Measurements from ENCODE around the gene MASP1.

The MASP1 gene

DNA sequence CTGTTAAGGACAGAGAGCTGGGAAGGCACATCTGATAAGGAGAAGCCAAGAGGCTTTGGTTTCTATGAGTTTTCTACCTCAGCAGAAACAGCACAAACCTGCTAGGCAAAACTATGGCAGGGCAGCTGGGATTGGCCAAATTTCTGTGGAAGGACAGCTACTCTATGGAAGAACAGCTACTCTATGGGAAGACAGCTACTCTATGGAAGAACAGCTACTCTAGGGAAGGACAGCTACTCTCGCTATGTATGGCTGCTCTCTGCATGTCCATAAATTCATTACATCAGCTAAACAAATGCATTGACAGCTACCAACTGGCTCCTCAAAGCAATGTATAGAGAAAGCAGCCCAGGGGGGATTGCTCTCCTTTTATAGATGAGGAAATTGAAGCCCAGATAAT is 24.8 kb downstream of the MASP1 start:
- no peaks in the 10 kb centered on the region for H3K27me3 ChIP-seq (ENCODE audit: control insufficient read depth in 1 of 2, insufficient read depth in 2 of 2, low read length in 2 of 2)
- peaks cover 0 to 9% of the 10 kb centered on the region in 2 donors for H3K9me3 ChIP-seq (ENCODE audit: control insufficient read depth in 1 of 2, low read length in 2 of 2)

GRCh38 chr3:187265461-187265955 is 26.0 kb downstream of the MASP1 start:
- no peak overlapping the region for H3K27ac ChIP-seq (ENCODE audit: low read depth, low read length)
- peaks cover 0 to 9% of the 10 kb centered on the region in 2 donors for H3K9me3 ChIP-seq (ENCODE audit: control insufficient read depth in 1 of 2, low read length in 2 of 2)
- H3K27me3 ChIP-seq (ENCODE audit: control insufficient read depth in 1 of 2, insufficient read depth in 2 of 2, low read length in 2 of 2) = no peaks in the 10 kb centered on the region
- no peak overlapping the region for H3K4me3 ChIP-seq (ENCODE audit: low read depth in 1 of 2, low read length in 2 of 2)
- no peaks in the 10 kb centered on the region for H3K4me1 ChIP-seq (ENCODE audit: control insufficient read depth in 1 of 2, insufficient read depth in 2 of 2, low read length in 2 of 2)
- no peaks in the 10 kb centered on the region for H3K36me3 ChIP-seq (ENCODE audit: control insufficient read depth in 1 of 2, insufficient read depth in 2 of 2, low read length in 2 of 2)
- H3K9ac ChIP-seq (ENCODE audit: low read depth in 1 of 2, low read length in 2 of 2) = no peak overlapping the region

More for the DNA sequence above, 24.8 kb downstream of the MASP1 start:
- Histone ChIP-seq H3K4me1 (ENCODE audit: control insufficient read depth in 1 of 2, insufficient read depth in 2 of 2, low read length in 2 of 2) (no peaks in the 10 kb centered on the region), H3K36me3 (ENCODE audit: control insufficient read depth in 1 of 2, insufficient read depth in 2 of 2, low read length in 2 of 2) (no peaks in the 10 kb centered on the region), H3K4me3 (ENCODE audit: low read depth in 1 of 2, low read length in 2 of 2) (no peak overlapping the region), H3K27ac (ENCODE audit: low read depth, low read length) (no peak overlapping the region), H3K9ac (ENCODE audit: low read depth in 1 of 2, low read length in 2 of 2) (no peak overlapping the region)

DNA sequence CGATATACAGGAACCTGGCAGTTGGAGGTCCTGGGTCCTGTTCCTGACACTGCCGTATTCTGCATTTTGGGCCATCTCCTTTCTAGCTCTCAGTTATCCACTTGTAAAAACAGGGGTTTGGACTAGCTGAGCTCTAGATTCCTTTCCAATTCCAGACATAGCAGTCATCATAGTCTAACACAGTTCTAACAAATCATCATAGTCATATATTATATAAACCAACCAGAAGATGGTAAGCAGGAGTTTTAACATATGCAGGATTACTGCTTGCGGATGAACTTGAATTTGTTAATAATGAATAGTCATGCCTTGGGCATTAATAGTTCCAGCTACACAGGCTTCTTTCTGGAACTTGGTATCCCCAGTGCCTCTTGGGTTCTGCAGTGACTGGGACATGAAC is 26.6 kb downstream of the MASP1 start:
- Histone ChIP-seq H3K4me1 (ENCODE audit: control insufficient read depth in 1 of 2, insufficient read depth in 2 of 2, low read length in 2 of 2) (no peaks in the 10 kb centered on the region), H3K27me3 (ENCODE audit: control insufficient read depth in 1 of 2, insufficient read depth in 2 of 2, low read length in 2 of 2) (no peaks in the 10 kb centered on the region), H3K9me3 (ENCODE audit: control insufficient read depth in 1 of 2, low read length in 2 of 2) (peaks cover 0 to 9% of the 10 kb centered on the region in 2 donors), H3K9ac (ENCODE audit: low read depth in 1 of 2, low read length in 2 of 2) (no peak overlapping the region), H3K4me3 (ENCODE audit: low read depth in 1 of 2, low read length in 2 of 2) (no peak overlapping the region), H3K36me3 (ENCODE audit: control insufficient read depth in 1 of 2, insufficient read depth in 2 of 2, low read length in 2 of 2) (no peaks in the 10 kb centered on the region), H3K27ac (ENCODE audit: low read depth, low read length) (no peak overlapping the region)

DNA sequence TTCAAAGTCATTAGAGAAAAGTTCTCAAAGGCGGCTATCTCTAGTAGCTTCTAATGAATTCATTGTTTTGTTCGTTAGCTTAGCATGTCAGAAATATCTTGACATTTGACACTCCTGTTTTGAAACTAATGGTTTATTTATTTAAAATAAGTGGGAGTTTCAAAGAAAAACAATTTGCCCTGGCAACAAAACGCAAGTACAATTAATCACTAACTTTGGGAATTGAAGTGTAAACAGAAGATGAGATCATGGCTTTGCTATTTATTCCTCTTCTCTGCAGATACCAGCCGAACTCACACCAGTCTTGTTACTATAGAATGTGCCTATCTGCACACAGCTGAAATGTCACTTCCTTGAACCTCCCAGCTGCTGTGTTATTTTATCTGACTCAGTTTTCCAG is 27.5 kb downstream of the MASP1 start:
- peaks cover 0 to under 1% of the 10 kb centered on the region in 2 donors for H3K9me3 ChIP-seq (ENCODE audit: control insufficient read depth in 1 of 2, low read length in 2 of 2)
- H3K27me3 ChIP-seq (ENCODE audit: control insufficient read depth in 1 of 2, insufficient read depth in 2 of 2, low read length in 2 of 2) = no peaks in the 10 kb centered on the region
- no peak overlapping the region for H3K4me3 ChIP-seq (ENCODE audit: low read depth in 1 of 2, low read length in 2 of 2)
- no peaks in the 10 kb centered on the region for H3K4me1 ChIP-seq (ENCODE audit: control insufficient read depth in 1 of 2, insufficient read depth in 2 of 2, low read length in 2 of 2)
- H3K9ac ChIP-seq (ENCODE audit: low read depth in 1 of 2, low read length in 2 of 2) = no peak overlapping the region
- no peak overlapping the region for H3K27ac ChIP-seq (ENCODE audit: low read depth, low read length)
- no peaks in the 10 kb centered on the region for H3K36me3 ChIP-seq (ENCODE audit: control insufficient read depth in 1 of 2, insufficient read depth in 2 of 2, low read length in 2 of 2)

DNA sequence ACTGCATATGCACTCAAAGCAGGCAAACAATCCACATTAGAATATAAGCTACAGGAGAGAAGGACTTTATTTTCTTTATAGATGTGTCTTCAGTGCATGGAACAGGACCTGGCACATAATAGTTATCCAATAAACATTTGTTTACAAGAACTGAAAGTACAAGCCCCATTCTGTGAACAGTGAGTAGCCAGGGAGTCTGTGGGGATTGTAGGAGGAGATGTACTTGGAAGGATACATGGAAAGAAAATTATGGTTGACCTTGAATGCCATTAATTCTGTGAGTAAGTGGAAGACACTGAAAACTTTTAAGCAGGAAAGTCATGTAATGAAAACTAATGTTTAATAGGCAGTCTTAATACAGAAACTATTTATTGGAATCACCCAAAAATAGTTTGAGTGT is 28.3 kb downstream of the MASP1 start:
- no peak overlapping the region for H3K9ac ChIP-seq (ENCODE audit: low read depth in 1 of 2, low read length in 2 of 2)
- no peak overlapping the region for H3K27ac ChIP-seq (ENCODE audit: low read depth, low read length)
- H3K4me1 ChIP-seq (ENCODE audit: control insufficient read depth in 1 of 2, insufficient read depth in 2 of 2, low read length in 2 of 2) = no peaks in the 10 kb centered on the region
- H3K36me3 ChIP-seq (ENCODE audit: control insufficient read depth in 1 of 2, insufficient read depth in 2 of 2, low read length in 2 of 2) = no peaks in the 10 kb centered on the region
- H3K9me3 ChIP-seq (ENCODE audit: control insufficient read depth in 1 of 2, low read length in 2 of 2) = no peaks in the 10 kb centered on the region
- no peak overlapping the region for H3K4me3 ChIP-seq (ENCODE audit: low read depth in 1 of 2, low read length in 2 of 2)
- no peaks in the 10 kb centered on the region for H3K27me3 ChIP-seq (ENCODE audit: control insufficient read depth in 1 of 2, insufficient read depth in 2 of 2, low read length in 2 of 2)

GRCh38 chr3:187262360-187262759 is 29.2 kb downstream of the MASP1 start:
- no peaks in the 10 kb centered on the region for H3K36me3 ChIP-seq (ENCODE audit: control insufficient read depth in 1 of 2, insufficient read depth in 2 of 2, low read length in 2 of 2)
- H3K4me1 ChIP-seq (ENCODE audit: control insufficient read depth in 1 of 2, insufficient read depth in 2 of 2, low read length in 2 of 2) = no peaks in the 10 kb centered on the region
- no peak overlapping the region for H3K4me3 ChIP-seq (ENCODE audit: low read depth in 1 of 2, low read length in 2 of 2)
- H3K9ac ChIP-seq (ENCODE audit: low read depth in 1 of 2, low read length in 2 of 2) = no peak overlapping the region
- no peaks in the 10 kb centered on the region for H3K9me3 ChIP-seq (ENCODE audit: control insufficient read depth in 1 of 2, low read length in 2 of 2)
- no peaks in the 10 kb centered on the region for H3K27me3 ChIP-seq (ENCODE audit: control insufficient read depth in 1 of 2, insufficient read depth in 2 of 2, low read length in 2 of 2)
- no peak overlapping the region for H3K27ac ChIP-seq (ENCODE audit: low read depth, low read length)

GRCh38 chr3:187261541-187261969 is 30.0 kb downstream of the MASP1 start:
- Histone ChIP-seq H3K9ac (ENCODE audit: low read depth in 1 of 2, low read length in 2 of 2) (no peak overlapping the region), H3K36me3 (ENCODE audit: control insufficient read depth in 1 of 2, insufficient read depth in 2 of 2, low read length in 2 of 2) (no peaks in the 10 kb centered on the region), H3K4me1 (ENCODE audit: control insufficient read depth in 1 of 2, insufficient read depth in 2 of 2, low read length in 2 of 2) (no peaks in the 10 kb centered on the region), H3K27me3 (ENCODE audit: control insufficient read depth in 1 of 2, insufficient read depth in 2 of 2, low read length in 2 of 2) (no peaks in the 10 kb centered on the region), H3K27ac (ENCODE audit: low read depth, low read length) (no peak overlapping the region), H3K4me3 (ENCODE audit: low read depth in 1 of 2, low read length in 2 of 2) (no peak overlapping the region), H3K9me3 (ENCODE audit: control insufficient read depth in 1 of 2, low read length in 2 of 2) (no peaks in the 10 kb centered on the region)

DNA sequence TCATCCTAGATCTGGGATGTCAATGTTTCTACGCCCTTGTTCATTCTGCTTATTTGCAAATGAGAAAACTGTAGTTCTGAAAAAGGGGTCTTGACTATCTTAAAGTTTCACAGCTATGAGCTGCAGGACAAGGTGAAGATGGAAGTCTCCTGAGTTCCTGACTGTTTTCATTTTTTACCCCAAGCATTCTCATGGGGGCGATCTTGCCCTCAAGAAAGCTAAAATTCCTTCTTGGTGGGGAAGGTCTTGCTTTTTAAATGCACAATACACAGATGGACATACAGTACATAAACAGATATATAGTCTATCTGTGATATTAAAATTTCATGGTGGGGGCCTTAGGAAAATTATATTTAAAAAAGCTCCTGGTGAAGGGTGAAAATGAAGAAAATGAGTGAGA is 32.4 kb downstream of the MASP1 start:
- no peak overlapping the region for H3K4me3 ChIP-seq (ENCODE audit: low read depth in 1 of 2, low read length in 2 of 2)
- H3K9me3 ChIP-seq (ENCODE audit: control insufficient read depth in 1 of 2, low read length in 2 of 2) = no peaks in the 10 kb centered on the region
- no peak overlapping the region for H3K27ac ChIP-seq (ENCODE audit: low read depth, low read length)
- no peaks in the 10 kb centered on the region for H3K27me3 ChIP-seq (ENCODE audit: control insufficient read depth in 1 of 2, insufficient read depth in 2 of 2, low read length in 2 of 2)
- H3K9ac ChIP-seq (ENCODE audit: low read depth in 1 of 2, low read length in 2 of 2) = no peak overlapping the region
- H3K36me3 ChIP-seq (ENCODE audit: control insufficient read depth in 1 of 2, insufficient read depth in 2 of 2, low read length in 2 of 2) = no peaks in the 10 kb centered on the region
- no peaks in the 10 kb centered on the region for H3K4me1 ChIP-seq (ENCODE audit: control insufficient read depth in 1 of 2, insufficient read depth in 2 of 2, low read length in 2 of 2)

DNA sequence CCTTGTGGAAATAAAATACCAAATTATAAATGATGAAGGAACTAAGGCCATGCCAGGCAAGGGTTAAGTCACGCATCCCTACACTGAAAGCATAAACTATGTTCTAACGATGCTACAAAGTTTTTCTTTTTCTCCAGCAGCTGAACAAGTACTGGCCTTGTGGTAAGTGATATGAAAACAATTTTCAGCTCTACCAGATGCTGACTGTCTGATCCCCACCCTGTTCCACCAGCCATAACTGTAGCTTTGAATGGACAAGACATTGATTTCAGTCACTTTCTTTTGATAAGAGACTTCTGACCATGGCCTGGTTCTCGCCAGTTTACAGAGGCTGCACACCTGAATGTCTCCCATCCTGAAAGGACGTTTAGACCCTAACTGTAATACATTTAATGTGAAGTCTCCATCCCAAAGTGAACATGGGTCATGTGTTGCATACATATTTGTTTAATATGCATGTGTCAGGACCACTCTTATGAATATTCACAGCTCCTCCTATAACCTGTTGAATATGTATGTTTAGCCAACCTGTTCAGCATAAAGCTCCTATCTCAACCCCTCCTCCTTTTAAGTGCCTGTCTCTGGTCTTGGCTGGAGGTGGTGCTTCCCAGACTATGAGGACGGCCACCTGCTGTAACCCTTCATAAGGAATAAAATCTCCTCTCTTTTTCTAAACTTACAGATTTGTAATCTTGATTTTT is 33.4 kb downstream of the MASP1 start:
- Histone ChIP-seq H3K27me3 (ENCODE audit: control insufficient read depth in 1 of 2, insufficient read depth in 2 of 2, low read length in 2 of 2) (no peaks in the 10 kb centered on the region), H3K36me3 (ENCODE audit: control insufficient read depth in 1 of 2, insufficient read depth in 2 of 2, low read length in 2 of 2) (no peaks in the 10 kb centered on the region), H3K9me3 (ENCODE audit: control insufficient read depth in 1 of 2, low read length in 2 of 2) (no peaks in the 10 kb centered on the region), H3K9ac (ENCODE audit: low read depth in 1 of 2, low read length in 2 of 2) (no peak overlapping the region), H3K4me1 (ENCODE audit: control insufficient read depth in 1 of 2, insufficient read depth in 2 of 2, low read length in 2 of 2) (no peaks in the 10 kb centered on the region), H3K27ac (ENCODE audit: low read depth, low read length) (no peak overlapping the region), H3K4me3 (ENCODE audit: low read depth in 1 of 2, low read length in 2 of 2) (no peak overlapping the region)

DNA sequence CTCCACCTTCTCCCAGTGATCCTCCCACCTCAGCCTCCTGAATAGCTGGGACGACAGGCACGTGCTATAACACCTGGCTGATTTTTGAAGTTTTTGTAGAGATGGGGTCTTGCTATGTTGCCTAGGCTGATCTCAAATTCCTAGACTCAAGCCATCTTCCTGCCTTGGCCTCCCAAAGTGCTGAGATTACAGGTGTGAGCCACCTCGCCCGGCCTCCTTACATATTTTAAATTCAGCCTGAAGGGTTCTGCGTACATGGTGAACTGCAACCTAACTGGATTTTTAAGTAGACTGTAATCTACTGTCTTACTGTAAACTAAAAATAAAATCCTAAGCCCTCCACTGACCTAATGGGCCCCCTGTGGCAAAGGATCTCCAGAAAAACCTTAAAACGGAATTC is 34.1 kb downstream of the MASP1 start:
- H3K4me3 ChIP-seq (ENCODE audit: low read depth in 1 of 2, low read length in 2 of 2) = no peak overlapping the region
- no peaks in the 10 kb centered on the region for H3K9me3 ChIP-seq (ENCODE audit: control insufficient read depth in 1 of 2, low read length in 2 of 2)
- H3K27ac ChIP-seq (ENCODE audit: low read depth, low read length) = no peak overlapping the region
- H3K36me3 ChIP-seq (ENCODE audit: control insufficient read depth in 1 of 2, insufficient read depth in 2 of 2, low read length in 2 of 2) = no peaks in the 10 kb centered on the region
- no peak overlapping the region for H3K9ac ChIP-seq (ENCODE audit: low read depth in 1 of 2, low read length in 2 of 2)
- no peaks in the 10 kb centered on the region for H3K27me3 ChIP-seq (ENCODE audit: control insufficient read depth in 1 of 2, insufficient read depth in 2 of 2, low read length in 2 of 2)
- no peaks in the 10 kb centered on the region for H3K4me1 ChIP-seq (ENCODE audit: control insufficient read depth in 1 of 2, insufficient read depth in 2 of 2, low read length in 2 of 2)

Measured in duodenal mucosa (tissue), 2 donors.